OCI-LY7 (cell line): ENCODE measurements around the gene MECR. TPM values are rescaled to one million over a fixed set of nuclear protein-coding genes. Genes with fewer than 3 reads are reported as not detected.

Source experiments
- BruUV-seq: library from RNA; stranded (reverse); fragments of 400-500 nt; replicated peaks from 2 replicates; lab custom pipeline; 2021; lab: Mats Ljungman, UMichigan
- CTCF ChIA-PET: fragments of 300-600 bp; sonication (Branson Sonifier 250); formaldehyde crosslinking; loops from one replicate; lab custom pipeline; 2022; ENCODE audit warnings: antibody characterized with exemption; ENCODE audit not compliant: unreplicated experiment; lab: Charles Lee
- POLR2A ChIA-PET: fragments of 300-600 bp; sonication (Branson Sonifier 250); formaldehyde crosslinking; loops from one replicate; lab custom pipeline; 2022; ENCODE audit warnings: antibody characterized with exemption; lab: Charles Lee
- DNase-seq: peaks from one replicate; pipeline ENCODE4 v3.0.0-alpha.2; 2015; ENCODE audit warnings: low spot score
- H2AFZ ChIP-seq: fragments of 200-600 bp; sonication (generic), shearing (Covaris generic); 2 replicates; pipeline ENCODE4 v1.6.1; 2014; ENCODE audit warnings: mild to moderate bottlenecking, antibody characterized with exemption, low read length, moderate library complexity
- H3K27ac ChIP-seq: fragments of 200-600 bp; sonication (generic); 2 replicates; pipeline ENCODE4 v1.5.1; 2014; ENCODE audit warnings: mixed run types, low read depth, mild to moderate bottlenecking, moderate library complexity, low read length, inconsistent platforms; ENCODE audit not compliant: poor library complexity, severe bottlenecking
- H3K36me3 ChIP-seq: fragments of 200-600 bp; sonication (generic); 2 replicates; pipeline ENCODE4 v1.6.1; 2014; ENCODE audit warnings: mild to moderate bottlenecking, antibody characterized with exemption, low read length, moderate library complexity, mixed read lengths; ENCODE audit not compliant: insufficient read depth
- H3K4me1 ChIP-seq: fragments of 200-600 bp; sonication (generic); 2 replicates; pipeline ENCODE4 v1.5.1; 2014; ENCODE audit warnings: mild to moderate bottlenecking, low read length; ENCODE audit not compliant: insufficient read depth, poor library complexity, severe bottlenecking
- H3K4me2 ChIP-seq: fragments of 200-600 bp; sonication (generic); 2 replicates; pipeline ENCODE4 v1.6.1; 2014; ENCODE audit warnings: mild to moderate bottlenecking, low read length
- H3K4me3 ChIP-seq: fragments of 200-600 bp; sonication (generic); 2 replicates; pipeline ENCODE4 v1.5.1; 2014; ENCODE audit warnings: mild to moderate bottlenecking, low read depth, low read length; ENCODE audit not compliant: poor library complexity, severe bottlenecking
- H3K79me2 ChIP-seq: fragments of 200-600 bp; sonication (generic); 2 replicates; pipeline ENCODE4 v1.6.1; 2016; ENCODE audit warnings: low read depth, mild to moderate bottlenecking, low read length, moderate library complexity, mixed read lengths; ENCODE audit not compliant: insufficient read depth
- H3K9me2 ChIP-seq: fragments of 200-600 bp; sonication (generic); 2 replicates; pipeline ENCODE4 v1.6.1; 2016; ENCODE audit warnings: mild to moderate bottlenecking, low read length, mixed read lengths; ENCODE audit not compliant: insufficient read depth
- H3K9me3 ChIP-seq: fragments of 200-600 bp; sonication (generic); 2 replicates; pipeline ENCODE4 v1.6.1; 2014; ENCODE audit warnings: mild to moderate bottlenecking, mixed run types, low read length, mixed read lengths
- H4K20me1 ChIP-seq: fragments of 200-600 bp; sonication (generic); 2 replicates; pipeline ENCODE4 v1.6.1; 2014; ENCODE audit warnings: mild to moderate bottlenecking, antibody characterized with exemption, low read length, moderate library complexity, mixed read lengths; ENCODE audit not compliant: insufficient read depth
- EZH2phosphoT487 ChIP-seq: fragments of 200-600 bp; sonication (generic); IDR thresholded peaks from 2 replicates; pipeline ENCODE4 v1.6.1; 2018; ENCODE audit warnings: low read depth, borderline replicate concordance, mild to moderate bottlenecking, mixed run types, antibody characterized with exemption, low read length, moderate library complexity, mixed read lengths
- intact Hi-C: fragments of 100-400 bp; cut with micrococcal nuclease; formaldehyde crosslinking; loops from one replicate; pipeline ENCODE4 v1.10.0; 2022; ENCODE audit not compliant: unreplicated experiment
- total RNA-seq, 2 experiments: library from RNA; depleted of rRNA in 1 of 2; stranded (reverse); fragments of >200 nt in 1 of 2; shearing (Covaris generic) in 1 of 2; gene quantifications; 2 replicates each; pipeline ENCODE4 v1.2.3, GENCODE V29; 2014 to 2022
- TF ChIP-seq, protein P1 (sequence below): fragments of 200-600 bp; sonication (generic); conservative IDR thresholded peaks from 2 replicates; pipeline ENCODE4 v1.5.1; 2014; ENCODE audit warnings: mild to moderate bottlenecking, antibody characterized with exemption, low read length, moderate library complexity, mixed read lengths

The MECR gene
- total RNA-seq, 2 experiments from 2014 or later: 33.3 to 33.5 TPM

DNA sequence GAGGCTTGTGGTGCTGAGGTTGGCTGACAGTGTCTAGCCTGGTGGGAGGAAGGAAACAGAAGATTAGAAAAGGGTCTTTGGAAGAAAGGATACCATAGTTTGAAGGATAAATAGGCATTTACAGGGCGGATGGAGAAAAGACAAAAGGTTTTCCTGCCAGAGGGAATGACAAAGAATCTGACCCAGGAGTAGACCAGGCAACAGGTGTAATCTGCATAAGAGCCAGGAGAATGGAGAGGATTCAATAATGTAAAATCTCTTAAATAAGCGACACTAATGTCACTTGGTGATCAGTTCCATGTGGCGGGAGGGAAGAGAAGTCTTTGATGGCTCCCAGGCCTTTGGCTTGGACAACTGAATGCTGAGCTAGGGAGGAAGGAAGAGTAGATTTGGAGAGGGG, 9.4 kb downstream of the MECR start:
- Histone ChIP-seq H4K20me1 (no peaks in the 10 kb centered on the region), H3K36me3 (peaks cover 17% of the 10 kb centered on the region; the same call in 1 of the 2 replicates), H3K4me3 (no peak overlapping the region), H3K27ac (no peak overlapping the region), H2AFZ (no peak overlapping the region), H3K9me2 (no peaks in the 10 kb centered on the region), H3K79me2 (no peaks in the 10 kb centered on the region), H3K9me3 (no peaks in the 10 kb centered on the region), H3K4me2 (no peak overlapping the region), H3K4me1 (no peaks in the 10 kb centered on the region)
- POLR2A ChIA-PET: interaction anchor here (0.5 kb wide), 1 partner anchor 529 kb away, joined by 3 read pairs; no protein-coding TSS in a partner anchor
- TF ChIP-seq, protein P1, sequence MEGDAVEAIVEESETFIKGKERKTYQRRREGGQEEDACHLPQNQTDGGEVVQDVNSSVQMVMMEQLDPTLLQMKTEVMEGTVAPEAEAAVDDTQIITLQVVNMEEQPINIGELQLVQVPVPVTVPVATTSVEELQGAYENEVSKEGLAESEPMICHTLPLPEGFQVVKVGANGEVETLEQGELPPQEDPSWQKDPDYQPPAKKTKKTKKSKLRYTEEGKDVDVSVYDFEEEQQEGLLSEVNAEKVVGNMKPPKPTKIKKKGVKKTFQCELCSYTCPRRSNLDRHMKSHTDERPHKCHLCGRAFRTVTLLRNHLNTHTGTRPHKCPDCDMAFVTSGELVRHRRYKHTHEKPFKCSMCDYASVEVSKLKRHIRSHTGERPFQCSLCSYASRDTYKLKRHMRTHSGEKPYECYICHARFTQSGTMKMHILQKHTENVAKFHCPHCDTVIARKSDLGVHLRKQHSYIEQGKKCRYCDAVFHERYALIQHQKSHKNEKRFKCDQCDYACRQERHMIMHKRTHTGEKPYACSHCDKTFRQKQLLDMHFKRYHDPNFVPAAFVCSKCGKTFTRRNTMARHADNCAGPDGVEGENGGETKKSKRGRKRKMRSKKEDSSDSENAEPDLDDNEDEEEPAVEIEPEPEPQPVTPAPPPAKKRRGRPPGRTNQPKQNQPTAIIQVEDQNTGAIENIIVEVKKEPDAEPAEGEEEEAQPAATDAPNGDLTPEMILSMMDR: no peak
- no peak for TF ChIP-seq EZH2phosphoT487
- no TSS peak for BruUV-seq
- CTCF ChIA-PET: interaction anchor here (0.5 kb wide), 1 partner anchor 105 kb away, joined by 3 read pairs; no protein-coding TSS in a partner anchor
- intact Hi-C loops: no loop called here
- no peak for DNase-seq

- Histone ChIP-seq H3K9me2 (no peaks in the 10 kb centered on the region), H2AFZ (no peak overlapping the region), H3K4me1 (no peaks in the 10 kb centered on the region), H3K27ac (no peak overlapping the region), H3K4me3 (no peak overlapping the region), H3K9me3 (no peaks in the 10 kb centered on the region), H3K79me2 (no peaks in the 10 kb centered on the region), H3K36me3 (peaks cover 35% of the 10 kb centered on the region), H3K4me2 (no peak overlapping the region), H4K20me1 (no peaks in the 10 kb centered on the region)
- no TSS peak for BruUV-seq
- POLR2A ChIA-PET: interaction anchor here (0.9 kb wide), 1 partner anchor 8 kb away, joined by 3 read pairs; no protein-coding TSS in a partner anchor
- no peak for DNase-seq
- CTCF ChIA-PET: no interaction called here
- intact Hi-C loops: no loop called here
- no peak for TF ChIP-seq EZH2phosphoT487
- TF ChIP-seq, protein P1: no peak
Measured at GRCh38 chr1:29218223-29218622, 12.5 kb downstream of the MECR start.

DNA sequence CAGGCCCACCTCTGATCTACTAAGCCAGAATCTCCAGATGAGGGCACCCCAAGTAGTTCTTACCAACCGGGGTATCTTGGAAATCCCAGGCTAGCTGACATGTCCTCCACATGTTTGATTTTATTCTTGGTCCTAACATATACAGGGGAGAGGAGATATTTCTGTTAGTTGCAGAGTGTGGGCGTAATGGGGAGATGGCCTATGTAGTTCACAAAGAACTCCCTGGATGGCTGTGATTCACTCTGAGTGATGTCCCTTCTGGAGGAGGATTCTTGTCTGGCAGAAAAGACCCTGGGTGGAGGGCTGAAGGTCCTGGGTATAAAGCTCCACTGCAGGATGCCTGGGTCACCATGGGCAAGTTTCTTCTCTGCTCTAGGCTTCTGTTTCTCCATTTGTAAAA, 13.1 kb downstream of the MECR start:
- no peaks in the 10 kb centered on the region for H3K4me1 ChIP-seq
- POLR2A ChIA-PET: no interaction called here
- no peaks in the 10 kb centered on the region for H3K9me2 ChIP-seq
- H2AFZ ChIP-seq: no peak overlapping the region
- TF ChIP-seq, protein P1: no peak
- TF ChIP-seq EZH2phosphoT487: no peak
- peaks cover 40% of the 10 kb centered on the region for H3K36me3 ChIP-seq
- no peaks in the 10 kb centered on the region for H4K20me1 ChIP-seq
- no peaks in the 10 kb centered on the region for H3K9me3 ChIP-seq
- H3K79me2 ChIP-seq: no peaks in the 10 kb centered on the region
- no TSS peak for BruUV-seq
- intact Hi-C loops: no loop called here
- no peak overlapping the region for H3K4me2 ChIP-seq
- no peak overlapping the region for H3K4me3 ChIP-seq
- no peak for DNase-seq
- CTCF ChIA-PET: no interaction called here
- no peak overlapping the region for H3K27ac ChIP-seq
